ENCODE results near the gene LRRC1.

LRRC1 gene

DNA sequence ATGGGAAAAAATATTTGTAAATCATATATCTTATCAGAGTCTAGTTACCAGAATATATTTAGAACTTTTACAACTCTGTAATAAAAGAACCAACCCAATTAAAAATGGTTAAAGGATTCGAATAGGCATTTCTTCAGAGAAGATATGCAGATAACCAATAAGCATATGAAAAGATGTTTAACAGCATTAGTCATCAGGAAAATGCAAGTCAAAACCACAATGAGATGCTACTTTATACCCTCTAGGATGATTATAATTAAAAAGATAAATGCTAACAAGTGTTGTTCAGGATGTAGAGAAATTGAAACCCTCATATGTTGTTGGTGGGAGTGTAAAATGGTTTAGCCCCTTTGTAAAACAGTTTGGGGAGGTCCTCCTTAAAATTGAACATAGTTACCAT is 94.1 kb downstream of the LRRC1 start:
- no peak for DNase-seq (ENCODE audit: low spot score)

DNA sequence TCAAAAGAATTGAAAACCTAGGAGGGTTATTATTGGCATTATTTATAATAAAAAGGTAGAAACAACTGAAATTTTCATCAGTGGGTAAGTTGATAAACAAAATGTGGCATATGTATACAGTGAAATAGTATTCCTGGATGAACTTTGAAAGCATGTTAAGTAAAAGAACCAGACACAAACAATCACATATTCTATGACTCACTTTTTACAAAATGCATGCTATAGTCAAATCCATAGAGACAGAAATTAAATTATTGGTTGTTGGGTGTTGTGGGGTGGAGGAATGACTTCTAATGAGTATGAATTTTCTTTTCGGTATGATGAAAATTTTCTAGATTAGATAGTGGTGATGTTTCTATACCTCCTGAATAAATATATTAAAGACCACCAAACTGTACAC is 94.6 kb downstream of the LRRC1 start:
- no peak for DNase-seq (ENCODE audit: low spot score)

DNA sequence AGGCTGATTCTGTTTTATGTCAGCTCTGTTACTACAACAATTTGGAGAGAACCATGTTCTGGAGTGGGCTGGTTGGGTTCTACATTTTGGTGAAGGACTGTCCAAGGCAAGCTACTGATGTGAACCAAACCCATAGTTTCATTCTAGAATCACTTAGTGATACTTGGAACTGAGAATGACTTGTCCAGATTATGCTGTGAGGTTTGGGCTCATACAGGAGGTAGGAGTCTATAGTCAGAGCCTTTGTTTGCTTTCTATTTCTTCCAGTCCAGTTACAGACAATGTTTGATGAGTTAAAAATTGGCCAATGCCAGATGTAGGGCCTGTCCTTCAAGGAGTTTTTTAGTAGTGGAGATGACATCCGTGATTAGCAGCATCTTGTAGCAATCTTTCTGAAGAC is 97.9 kb downstream of the LRRC1 start:
- DNase-seq (ENCODE audit: low spot score): no peak

DNA sequence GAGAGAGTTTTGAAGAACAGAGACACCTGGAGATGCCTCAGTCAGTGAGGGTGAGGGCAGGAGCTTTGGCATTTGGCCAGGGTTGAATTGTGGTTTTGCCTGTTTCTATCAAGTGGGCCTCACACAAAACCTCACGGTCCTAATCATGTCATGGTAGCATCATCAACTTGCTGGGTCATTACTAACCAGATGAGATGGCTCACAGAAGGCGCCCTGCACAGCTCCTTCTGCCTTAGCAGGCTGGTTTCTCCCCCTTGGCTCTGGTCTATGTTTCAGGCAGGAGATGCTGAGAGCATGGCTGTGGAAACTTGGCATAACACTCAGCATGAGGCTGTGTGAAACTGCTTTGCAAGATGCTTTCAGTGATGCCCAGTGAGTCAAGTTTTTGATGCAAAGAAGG is 99.3 kb downstream of the LRRC1 start:
- peak; percentile 20 for DNase-seq (ENCODE audit: low spot score)

DNA sequence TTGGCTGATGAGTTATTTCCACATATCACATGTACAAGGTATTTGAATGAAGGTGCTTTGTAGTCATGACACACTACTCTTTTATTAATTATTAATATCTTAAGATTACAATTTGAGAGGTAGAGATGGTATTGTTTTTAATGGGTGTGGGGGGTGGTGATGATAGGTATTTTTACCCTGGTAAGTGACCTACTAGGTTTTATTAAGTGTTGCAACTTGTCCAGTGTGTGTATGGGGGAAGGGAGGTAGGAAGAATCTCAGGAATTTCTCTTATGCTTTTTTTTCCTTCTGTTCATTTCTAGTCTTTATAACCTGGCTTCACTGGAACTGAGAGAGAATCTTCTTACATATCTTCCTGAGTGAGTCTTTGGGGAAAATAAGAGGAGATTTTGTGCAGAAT is 101.4 kb downstream of the LRRC1 start:
- no peak for DNase-seq (ENCODE audit: low spot score)

DNA sequence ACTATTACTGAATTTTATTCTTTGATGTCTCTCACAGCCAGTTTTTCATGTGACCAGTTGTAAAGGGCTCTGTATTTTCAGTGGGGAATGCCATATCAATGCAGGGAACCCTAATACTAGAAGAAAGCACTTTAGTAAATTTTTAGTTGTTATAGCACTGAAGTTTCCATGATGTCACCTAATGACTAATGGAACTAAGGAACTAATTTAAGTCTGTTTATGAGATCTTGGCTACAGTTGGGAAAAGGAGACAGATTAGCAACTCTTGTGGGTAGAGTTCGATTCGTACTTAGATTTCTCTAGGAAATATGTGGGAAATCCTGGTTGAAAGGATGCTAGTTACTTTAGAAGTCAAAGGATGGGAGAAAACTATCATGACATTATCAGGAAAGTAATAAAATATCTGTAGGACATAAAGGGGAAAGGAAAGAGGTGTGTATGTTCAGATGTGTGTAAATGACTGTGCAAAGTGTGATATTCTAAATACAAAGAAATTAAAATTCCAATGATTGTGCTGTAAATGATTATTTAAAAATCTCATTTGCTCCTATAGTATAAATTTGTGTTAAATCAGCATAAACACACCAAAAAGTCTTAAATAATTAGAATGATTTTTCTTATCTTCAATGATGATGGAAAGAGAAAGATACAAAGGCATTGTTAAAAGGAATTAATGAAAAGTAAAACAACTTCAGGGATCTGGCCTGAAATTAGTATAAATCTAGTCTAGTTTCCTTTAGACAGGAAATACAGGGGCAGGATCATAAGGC is 103.4 kb downstream of the LRRC1 start:
- no peak for DNase-seq (ENCODE audit: low spot score)

DNA sequence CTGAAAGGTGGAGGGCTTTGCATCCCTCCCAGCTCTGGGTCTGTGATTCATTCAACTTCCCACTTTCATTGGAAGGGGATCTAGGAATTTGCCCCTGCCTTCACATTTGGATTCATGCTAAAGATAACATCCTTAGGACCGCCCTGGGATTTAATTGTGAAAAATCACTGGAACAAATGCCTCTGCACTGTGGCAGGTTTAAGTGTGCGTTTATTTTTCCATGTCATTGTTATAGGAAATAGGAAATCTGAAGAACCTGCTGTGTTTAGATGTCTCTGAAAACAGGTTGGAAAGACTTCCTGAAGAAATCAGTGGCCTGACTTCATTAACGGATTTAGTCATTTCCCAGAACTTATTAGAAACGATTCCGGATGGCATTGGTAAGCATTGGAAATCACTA is 104.7 kb downstream of the LRRC1 start:
- DNase-seq (ENCODE audit: low spot score): no peak

DNA sequence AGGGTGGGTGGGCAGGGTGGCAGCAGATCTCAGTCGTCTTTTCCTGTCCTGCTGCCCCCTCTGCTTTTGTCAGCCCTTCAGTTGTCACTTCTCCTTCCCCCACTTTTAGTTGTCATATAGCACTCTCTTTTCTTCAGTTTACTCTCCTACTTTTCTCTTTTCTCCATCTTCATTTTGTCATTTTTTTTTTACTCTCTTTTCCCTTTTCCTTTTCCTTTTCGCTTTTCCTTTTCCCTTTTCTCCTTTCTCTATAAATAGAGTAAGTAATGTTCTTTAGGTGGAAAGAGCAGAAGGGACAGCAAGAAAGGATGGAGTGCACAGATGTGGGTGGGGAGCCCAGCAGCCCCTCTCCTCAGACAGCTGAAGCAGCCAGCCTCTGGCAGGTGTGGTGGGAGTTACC is 108.6 kb downstream of the LRRC1 start:
- no peak for DNase-seq (ENCODE audit: low spot score)

DNA sequence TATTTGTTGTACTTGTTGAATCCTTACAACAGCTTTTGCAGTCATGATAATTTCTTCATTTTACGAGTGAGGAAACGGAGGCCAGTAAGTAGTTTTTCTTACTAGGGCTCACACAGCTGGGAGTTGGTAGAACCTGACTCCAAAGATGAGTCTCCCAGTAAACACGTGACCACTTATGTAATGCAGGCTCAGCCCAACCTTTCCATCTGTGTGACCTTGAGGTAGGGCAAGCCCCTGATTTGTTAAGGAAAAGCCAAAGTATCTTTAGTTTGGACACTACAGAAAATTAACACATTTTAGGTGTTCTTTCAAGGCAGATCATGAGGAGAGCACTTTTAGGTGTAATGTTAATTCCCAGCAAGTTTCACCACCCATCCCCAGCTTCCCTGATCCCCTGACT is 111.3 kb downstream of the LRRC1 start:
- no peak for DNase-seq (ENCODE audit: low spot score)

DNA sequence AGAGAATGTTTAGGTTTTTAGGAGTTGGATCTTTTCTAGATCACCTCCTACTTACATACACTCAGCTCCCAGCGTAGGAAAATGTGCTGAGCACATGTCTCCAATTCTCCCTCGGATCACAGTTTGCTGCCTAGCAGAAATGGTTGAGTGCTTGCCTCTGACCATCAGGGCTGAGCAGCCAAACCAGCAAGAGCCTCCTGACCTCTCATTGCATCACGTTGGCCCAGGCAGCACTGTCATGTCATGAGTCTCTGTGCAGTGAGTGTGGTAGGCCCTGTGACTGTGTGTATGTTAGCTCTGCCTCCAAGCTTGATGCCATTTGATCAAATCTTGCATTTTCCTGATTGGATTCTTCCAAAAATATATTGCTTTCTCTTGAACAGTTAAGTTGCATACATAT is 112.0 kb downstream of the LRRC1 start:
- DNase-seq (ENCODE audit: low spot score): no peak

DNA sequence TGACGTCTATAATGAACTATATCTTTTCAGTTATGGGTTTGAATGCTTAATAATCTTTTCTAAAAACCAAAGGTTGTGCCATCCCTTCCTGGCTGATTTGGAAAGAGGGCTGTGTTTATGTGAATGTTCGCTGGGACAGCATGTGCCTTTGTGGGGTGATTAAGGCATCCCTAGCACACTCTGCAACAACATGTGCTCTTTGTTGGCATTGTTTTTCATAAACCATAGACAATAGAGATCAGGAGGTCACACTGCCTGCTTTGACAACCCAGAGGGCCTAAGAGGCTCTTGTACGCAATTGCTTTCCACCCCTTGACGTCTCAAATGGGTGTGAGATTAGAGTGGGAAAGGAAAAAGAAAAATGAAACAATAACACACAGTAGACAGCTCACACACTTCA is 116.0 kb downstream of the LRRC1 start:
- DNase-seq (ENCODE audit: low spot score): no peak

DNA sequence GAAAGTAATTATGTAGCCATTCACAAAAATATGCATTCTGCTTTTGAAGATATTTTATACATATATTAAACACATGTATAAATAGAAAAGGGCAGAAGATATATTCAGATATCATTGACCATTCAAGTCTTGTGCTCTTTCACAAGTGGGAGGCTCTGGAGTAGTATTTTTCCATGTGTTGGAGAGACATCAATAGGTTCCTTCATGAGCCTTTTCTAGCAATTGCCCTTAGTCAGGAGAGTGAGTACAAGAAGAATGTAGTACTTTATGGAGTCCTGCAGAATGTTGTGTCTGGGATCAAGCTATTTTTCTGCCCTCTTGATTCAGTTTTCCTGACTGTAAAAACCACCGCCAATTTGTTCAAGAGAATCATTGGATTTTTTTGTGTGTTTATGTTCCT is 117.9 kb downstream of the LRRC1 start:
- no peak for DNase-seq (ENCODE audit: low spot score)

DNA sequence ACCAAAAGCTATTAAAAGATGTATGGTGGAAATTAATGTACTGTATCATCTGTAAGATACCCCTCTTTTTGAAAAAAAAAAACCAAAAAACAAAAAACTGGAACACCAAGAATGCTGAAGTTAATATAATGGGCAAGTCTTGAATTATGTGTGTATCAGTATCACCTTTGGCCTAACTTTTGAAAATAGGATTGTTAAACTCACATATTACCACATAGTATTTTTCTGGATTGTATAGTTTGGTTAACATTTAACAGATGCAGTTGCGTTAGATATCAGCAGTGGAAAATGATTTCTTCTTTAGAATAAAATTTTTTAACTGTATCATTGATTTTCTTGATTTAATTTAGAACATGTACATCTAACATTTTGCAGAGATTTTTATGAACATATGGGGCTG is 118.5 kb downstream of the LRRC1 start:
- DNase-seq (ENCODE audit: low spot score): no peak

DNA sequence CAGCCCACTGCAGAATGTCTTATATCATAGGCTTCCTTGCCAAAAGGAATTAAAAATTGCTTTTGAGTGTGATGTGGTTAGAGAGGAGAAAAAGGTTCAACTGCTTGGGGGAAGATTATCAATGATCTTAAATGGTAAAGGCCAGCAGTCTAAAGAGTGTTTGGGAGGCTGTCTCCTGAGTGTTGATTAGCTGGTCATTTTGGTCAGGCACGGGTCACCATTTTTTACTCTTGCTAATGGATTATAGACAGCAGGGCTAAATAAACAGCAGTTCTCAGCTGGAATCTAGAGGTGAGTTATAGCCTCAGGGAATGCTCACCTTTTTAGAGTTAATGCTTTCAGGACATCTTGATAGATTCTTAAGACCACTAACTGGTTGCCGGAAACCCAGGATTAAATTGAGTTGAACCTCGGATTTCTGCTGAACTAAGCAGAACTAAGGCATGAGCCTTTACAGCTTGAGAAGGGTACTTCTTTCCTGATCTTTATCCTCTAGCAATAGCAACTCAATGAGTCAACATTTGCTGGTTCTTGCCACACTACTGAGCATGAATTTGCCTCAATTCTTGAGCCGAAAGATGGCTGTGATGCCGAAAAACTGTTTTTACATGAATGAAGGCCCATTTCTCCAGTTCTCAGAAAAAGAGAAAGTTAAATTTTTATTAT is 120.4 kb downstream of the LRRC1 start:
- DNase-seq (ENCODE audit: low spot score): no peak

DNA sequence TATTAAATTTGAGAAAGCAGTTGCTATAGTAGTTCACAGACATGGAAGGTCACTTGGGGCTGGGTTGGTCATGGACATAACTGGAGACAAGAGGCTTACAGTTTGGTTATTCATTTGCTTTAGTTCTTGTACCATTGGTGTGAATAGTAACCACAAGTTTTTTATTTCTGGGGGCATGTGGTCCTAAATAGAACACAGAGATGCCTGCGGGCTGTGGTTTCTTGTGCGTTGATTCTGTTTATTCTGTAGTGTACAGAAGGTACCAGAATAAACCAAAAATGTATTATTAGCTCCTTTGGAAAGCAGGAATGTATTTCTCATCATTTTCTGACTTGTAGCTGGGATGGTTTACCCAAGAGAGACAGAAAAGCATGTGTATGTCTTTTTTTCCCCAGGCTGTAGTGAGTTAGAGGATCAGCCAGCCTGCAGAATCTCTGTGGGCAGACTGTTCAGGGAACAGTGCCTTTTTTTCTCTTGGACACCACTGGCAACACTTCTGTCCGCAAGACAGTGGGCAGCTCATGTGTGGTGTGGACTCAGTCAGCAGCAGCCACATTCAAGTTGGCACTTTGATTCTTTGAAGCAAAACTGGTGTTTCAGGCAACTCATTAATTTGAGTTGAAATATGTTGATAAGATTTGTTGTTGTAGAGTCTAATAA is 122.1 kb downstream of the LRRC1 start:
- no peak for DNase-seq (ENCODE audit: low spot score)

DNA sequence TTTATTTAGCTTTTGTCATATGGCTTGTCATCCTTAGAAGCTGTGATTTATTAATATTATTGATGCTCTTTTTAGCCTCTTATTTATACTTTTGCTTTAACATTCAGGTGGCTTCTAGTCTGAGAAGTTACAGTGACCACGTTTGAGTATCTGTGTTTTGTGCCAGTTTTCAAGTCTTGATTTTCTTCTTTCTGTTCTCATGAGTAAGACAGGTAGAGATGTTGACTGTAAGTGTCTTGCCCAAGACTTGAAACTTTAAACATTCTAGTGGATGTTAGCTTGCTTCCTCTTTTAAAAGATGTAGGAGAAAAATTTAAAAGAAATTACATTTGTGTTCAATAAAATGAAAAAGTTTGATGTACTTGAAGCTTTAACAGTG is 122.6 kb downstream of the LRRC1 start:
- no peak for DNase-seq (ENCODE audit: low spot score)

DNA sequence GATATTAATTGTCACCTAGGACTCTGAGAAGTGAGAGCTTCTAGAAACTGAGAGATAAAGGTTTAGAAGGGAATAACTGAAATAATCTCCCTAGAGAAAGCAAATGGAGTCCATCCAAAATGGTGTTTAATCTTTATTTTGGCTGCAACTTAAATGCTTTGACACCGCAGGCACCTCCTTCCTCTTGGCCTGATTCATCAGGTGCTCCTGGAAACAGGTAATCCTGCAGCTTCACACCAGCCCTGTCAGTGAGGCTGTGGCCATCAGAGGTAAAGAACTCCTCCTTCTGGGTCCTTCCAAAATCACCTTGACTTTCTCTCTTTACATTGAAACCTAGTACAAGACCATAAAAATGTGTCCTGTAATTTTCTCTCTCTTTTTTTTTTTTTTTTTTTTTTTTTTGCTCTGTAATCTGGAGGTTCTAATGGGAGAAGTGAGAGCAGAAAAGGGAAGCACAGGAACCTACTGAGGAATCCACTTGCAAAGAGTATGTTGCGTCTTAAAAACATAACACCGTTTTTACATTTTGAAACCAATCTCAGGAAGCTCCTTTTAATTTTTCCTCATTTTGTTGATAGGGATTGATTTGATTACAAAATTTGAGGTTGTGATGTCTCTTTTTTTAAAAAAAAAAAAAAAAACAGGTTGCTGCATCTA is 124.2 kb downstream of the LRRC1 start:
- DNase-seq (ENCODE audit: low spot score): no peak

DNA sequence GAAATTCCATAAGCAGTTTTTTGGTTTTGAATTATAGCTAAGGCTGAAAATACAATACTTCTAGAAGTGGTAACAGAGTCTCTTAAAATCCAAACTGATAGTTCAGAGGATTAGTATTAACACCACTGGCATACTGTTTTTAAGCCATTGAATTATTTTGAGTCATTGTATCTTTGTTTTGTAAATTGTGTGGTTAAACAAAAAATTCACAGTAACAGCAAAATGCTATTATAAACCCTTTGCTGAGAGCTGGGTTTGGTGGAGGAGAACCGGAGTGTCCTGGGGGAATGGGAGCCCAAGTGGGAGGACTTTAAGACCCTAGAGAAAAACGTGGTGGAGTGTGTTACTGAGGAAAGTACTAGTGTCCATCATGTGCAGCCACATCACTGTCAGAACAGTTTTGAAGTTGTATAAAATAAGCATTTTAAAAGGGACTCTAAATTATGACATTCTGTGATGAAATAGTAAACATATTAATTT is 125.1 kb downstream of the LRRC1 start:
- no peak for DNase-seq (ENCODE audit: low spot score)

DNA sequence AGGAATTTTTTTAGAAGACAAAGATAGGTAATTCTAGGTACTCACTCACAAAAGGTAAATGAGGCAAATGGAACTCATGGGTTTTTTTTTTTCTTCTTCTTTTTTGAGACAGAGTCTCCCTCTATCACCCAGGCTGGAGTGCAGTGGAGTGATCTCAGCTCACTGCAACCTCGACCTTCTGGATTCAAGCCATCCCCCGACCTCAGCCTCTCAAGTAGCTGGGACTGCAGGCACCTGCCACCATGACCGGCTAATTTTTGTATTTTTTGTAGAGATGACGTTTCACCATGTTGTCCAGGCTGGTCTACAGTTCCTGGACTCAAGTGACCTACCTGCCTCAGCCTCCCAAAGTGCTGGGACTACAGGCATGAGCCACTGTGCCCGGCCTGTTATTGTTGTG is 126.1 kb downstream of the LRRC1 start:
- no peak for DNase-seq (ENCODE audit: low spot score)

DNA sequence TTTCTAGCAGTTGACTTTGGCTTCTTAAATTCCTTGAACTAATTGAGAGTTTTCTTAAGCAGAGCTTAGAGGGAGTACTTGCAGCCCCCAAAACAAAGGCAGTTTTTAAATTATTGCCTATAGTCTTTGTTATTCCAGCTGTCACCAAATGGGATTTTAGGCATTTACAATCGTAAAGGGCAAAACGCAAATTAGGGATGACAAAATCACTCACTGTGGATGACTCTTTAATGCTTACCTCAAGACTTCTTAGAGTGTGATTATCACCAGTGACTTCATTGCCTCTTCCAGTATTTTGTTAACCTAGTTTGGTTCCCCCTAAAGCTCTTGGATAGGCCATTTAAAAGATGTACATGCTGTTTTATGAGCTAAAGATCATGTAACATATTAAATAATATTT is 126.8 kb downstream of the LRRC1 start:
- no peak for DNase-seq (ENCODE audit: low spot score)

DNA sequence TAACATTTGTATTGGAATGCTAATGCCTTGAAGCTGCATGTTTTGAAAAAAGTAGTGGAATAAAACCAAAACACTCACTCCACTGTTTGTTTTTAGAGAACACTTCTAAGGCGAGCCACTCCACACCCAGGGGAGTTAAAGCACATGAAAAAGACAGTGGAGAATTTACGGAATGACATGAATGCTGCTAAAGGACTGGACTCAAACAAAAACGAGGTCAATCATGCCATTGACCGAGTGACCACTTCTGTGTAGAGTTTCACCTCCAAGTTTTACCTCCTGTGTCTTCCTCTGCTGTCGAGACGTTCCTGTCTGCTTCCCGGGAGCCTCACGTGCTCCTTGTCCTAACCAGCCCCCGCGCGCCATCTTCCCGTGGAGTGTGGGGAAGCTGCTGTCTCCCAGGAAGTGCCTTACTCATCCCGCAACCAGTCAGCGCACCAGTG is 127.8 kb downstream of the LRRC1 start:
- DNase-seq (ENCODE audit: low spot score): no peak

DNA sequence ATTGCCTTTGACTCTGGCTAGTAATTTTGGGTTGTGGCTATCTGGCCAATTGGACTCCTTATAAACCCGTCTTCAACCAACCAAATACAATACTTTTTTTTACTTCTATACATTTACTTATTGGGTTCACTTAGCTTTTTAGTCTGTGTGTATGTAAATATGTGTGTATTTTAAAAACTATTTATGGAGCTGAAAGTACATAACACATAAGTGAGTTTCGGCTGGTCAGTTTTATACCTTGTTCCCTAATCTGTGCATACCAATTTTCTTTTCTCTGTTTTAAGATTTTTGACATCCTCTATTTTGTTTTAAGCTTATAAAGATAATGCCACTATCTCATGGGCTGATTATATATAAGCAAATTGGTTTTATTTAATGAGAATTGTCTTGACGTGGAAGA is 129.5 kb downstream of the LRRC1 start:
- DNase-seq (ENCODE audit: low spot score): no peak

Data from CD4-positive, alpha-beta T cell treated with Interleukin-15 for 4 hours (primary cell).